Muscle layer of duodenum (tissue), 2 donors: ENCODE results near the gene ATP4A.

Experiments used
- H3K27ac ChIP-seq: one replicate; pipeline ENCODE4 v1.7.0; 2013; ENCODE audit warnings: mild to moderate bottlenecking, low read length
- H3K27me3 ChIP-seq: one replicate; pipeline ENCODE4 v1.7.0; 2013; ENCODE audit warnings: low read depth, mild to moderate bottlenecking, control low read depth, low read length
- H3K36me3 ChIP-seq, 2 donors: one replicate each; pipeline ENCODE4 v1.7.0; 2013; ENCODE audit warnings: low read length in 2 of 2, control low read depth in 1 of 2, mild to moderate bottlenecking in 1 of 2; ENCODE audit not compliant: insufficient read depth in 2 of 2, control insufficient read depth in 1 of 2
- H3K4me1 ChIP-seq, 2 donors: one replicate each; pipeline ENCODE4 v1.7.0; 2013; ENCODE audit warnings: low read length in 2 of 2, mild to moderate bottlenecking in 2 of 2, control low read depth in 1 of 2, moderate library complexity in 1 of 2; ENCODE audit not compliant: insufficient read depth in 2 of 2, control insufficient read depth in 1 of 2
- H3K4me3 ChIP-seq, 2 donors: one replicate each; pipeline ENCODE4 v1.7.0; 2013; ENCODE audit warnings: low read length in 2 of 2, low read depth in 1 of 2, mild to moderate bottlenecking in 1 of 2
- H3K9me3 ChIP-seq, 2 donors: one replicate each; pipeline ENCODE4 v1.7.0; 2013; ENCODE audit warnings: low read length in 2 of 2, control low read depth in 1 of 2, mild to moderate bottlenecking in 1 of 2; ENCODE audit not compliant: control insufficient read depth in 1 of 2
- donor health status: healthy.

ATP4A gene

GRCh38 chr19:35556846-35557538 lies 6.5 kb downstream of the ATP4A start:
- H3K27me3 ChIP-seq = peaks cover 13% of the 10 kb centered on the region
- H3K36me3 ChIP-seq = no peaks in the 10 kb centered on the region
- peaks cover 0 to 8% of the 10 kb centered on the region in 2 donors for H3K4me1 ChIP-seq
- no peaks in the 10 kb centered on the region for H3K9me3 ChIP-seq
- no peak overlapping the region for H3K27ac ChIP-seq
- H3K4me3 ChIP-seq = no peak overlapping the region

- no peaks in the 10 kb centered on the region for H3K9me3 ChIP-seq
These were observed 7.3 kb downstream of the ATP4A start for GRCh38 chr19:35556025-35556590.

DNA sequence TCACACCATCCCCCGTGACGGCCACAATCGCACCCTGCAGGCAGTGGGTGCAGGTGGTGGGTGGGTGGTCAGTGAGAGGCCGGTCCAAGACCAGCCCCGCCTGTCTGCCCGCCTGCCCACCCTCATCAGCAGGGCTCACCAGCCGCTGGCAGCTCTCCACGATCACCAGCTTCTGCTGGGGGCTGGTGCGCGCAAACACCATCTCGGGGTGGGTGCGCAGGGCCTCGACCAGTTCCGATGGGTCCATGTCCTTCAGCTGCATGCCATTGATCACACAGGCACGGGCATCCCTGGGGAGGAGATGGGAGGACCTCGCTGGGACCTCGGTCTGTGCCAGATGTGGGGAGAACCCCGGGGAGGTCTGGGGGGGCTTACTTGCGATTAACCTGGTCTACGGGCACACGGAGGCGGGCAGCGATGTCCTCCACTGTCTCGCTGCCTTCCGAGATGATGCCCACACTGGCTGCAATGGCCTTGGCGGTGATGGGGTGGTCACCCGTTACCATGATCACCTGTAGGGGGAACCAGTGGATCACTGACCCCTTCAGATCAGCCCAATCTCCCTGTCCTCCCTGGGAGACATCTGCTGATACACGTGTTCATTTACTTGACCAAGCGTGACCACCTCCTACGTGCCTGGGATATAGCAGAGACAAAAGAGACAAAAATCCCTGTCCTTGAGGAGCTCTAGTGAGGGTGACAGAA lies 8.0 kb downstream of the ATP4A start:
- Histone ChIP-seq H3K4me3 (no peak overlapping the region), H3K27me3 (peaks cover 13% of the 10 kb centered on the region), H3K36me3 (peaks cover 0 to 8% of the 10 kb centered on the region in 2 donors), H3K4me1 (peaks cover 0 to 8% of the 10 kb centered on the region in 2 donors), H3K27ac (no peak overlapping the region), H3K9me3 (no peaks in the 10 kb centered on the region)

More at GRCh38 chr19:35556025-35556590, 7.3 kb downstream of the ATP4A start:
- Histone ChIP-seq H3K4me1 (peaks cover 0 to 8% of the 10 kb centered on the region in 2 donors), H3K4me3 (no peak overlapping the region), H3K27me3 (peaks cover 13% of the 10 kb centered on the region), H3K36me3 (peaks cover 0 to 3% of the 10 kb centered on the region in 2 donors), H3K27ac (no peak overlapping the region)

DNA sequence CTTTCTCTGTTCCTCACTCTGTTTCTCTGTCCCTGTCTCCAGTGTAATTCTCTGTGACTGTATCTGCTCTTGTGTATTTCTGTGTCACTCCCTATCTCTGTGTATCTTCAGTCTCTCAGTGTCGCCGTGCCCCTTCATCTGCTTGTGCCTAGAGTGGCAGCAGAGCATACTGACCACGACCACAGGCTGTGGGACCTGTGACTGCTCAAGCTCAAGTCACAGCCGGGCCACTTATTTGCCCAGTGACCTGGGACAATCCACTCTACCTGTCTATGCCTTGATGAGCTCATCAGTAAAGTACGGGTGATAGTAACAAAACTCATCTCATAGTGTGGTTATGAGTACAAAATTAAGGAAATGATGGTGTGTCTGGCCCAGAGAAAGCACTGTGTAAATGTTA lies 9.4 kb downstream of the ATP4A start:
- no peak overlapping the region for H3K27ac ChIP-seq
- H3K4me1 ChIP-seq = peaks cover 0 to 8% of the 10 kb centered on the region in 2 donors
- H3K27me3 ChIP-seq = peaks cover 8% of the 10 kb centered on the region
- H3K9me3 ChIP-seq = no peaks in the 10 kb centered on the region
- H3K4me3 ChIP-seq = no peak overlapping the region
- H3K36me3 ChIP-seq = peaks cover 0 to 8% of the 10 kb centered on the region in 2 donors

GRCh38 chr19:35553385-35554000 lies 10.0 kb downstream of the ATP4A start:
- peaks cover 0 to 8% of the 10 kb centered on the region in 2 donors for H3K36me3 ChIP-seq
- H3K27ac ChIP-seq = no peak overlapping the region
- peaks cover 2% of the 10 kb centered on the region for H3K27me3 ChIP-seq
- peaks cover 0 to 8% of the 10 kb centered on the region in 2 donors for H3K4me1 ChIP-seq
- H3K9me3 ChIP-seq = no peaks in the 10 kb centered on the region
- H3K4me3 ChIP-seq = no peak overlapping the region

DNA sequence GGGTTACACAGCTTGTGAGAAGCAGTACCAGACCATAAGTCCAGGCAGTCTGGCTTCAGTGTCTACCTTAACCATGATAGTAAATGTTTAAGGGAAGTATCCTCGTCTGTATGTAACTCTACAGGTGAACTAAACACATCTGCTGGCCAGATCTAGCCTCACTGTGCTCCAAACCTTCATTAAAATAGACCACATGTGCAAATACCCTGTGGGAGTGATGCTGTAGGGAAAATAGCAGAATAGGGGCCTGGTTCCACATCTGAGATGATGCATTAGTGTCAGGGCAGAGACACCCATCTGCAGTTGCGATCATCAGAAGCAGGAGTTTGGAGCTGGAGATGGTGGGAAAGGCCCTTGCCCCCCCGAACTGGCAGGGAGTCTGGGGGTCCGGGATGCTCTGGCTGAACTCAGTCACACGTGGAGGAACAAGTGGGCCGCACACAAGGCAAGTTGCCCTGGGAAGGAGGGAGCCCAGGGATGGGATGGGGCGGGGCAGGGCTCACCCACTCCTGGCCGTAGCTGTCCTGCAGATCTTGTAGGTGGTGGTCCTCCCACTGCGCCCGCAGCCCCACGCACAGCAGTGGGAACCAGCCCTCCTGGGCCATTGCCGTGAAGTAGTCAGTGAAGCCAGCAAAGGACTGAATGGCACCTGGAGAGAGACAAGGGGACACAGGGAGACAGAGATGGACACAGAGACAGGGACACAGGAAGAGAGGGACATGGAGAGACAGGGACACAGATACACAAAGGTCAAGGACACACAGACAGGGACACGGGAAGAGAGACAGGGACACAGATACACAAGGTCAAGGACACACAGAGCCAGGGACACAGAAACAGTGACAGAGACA lies 10.7 kb downstream of the ATP4A start:
- H3K4me3 ChIP-seq = no peak overlapping the region

GRCh38 chr19:35551091-35551810 lies 12.2 kb downstream of the ATP4A start:
- Histone ChIP-seq H3K9me3 (no peaks in the 10 kb centered on the region), H3K27me3 (no peaks in the 10 kb centered on the region), H3K36me3 (peaks cover 0 to 17% of the 10 kb centered on the region in 2 donors), H3K4me3 (no peak overlapping the region), H3K4me1 (peaks cover 5 to 13% of the 10 kb centered on the region in 2 donors), H3K27ac (no peak overlapping the region)

More for the DNA sequence above, 10.7 kb downstream of the ATP4A start:
- Histone ChIP-seq H3K4me1 (peaks cover 0 to under 1% of the 10 kb centered on the region in 2 donors), H3K36me3 (peaks cover 0 to 8% of the 10 kb centered on the region in 2 donors), H3K27me3 (no peaks in the 10 kb centered on the region), H3K9me3 (no peaks in the 10 kb centered on the region), H3K27ac (no peak overlapping the region)

DNA sequence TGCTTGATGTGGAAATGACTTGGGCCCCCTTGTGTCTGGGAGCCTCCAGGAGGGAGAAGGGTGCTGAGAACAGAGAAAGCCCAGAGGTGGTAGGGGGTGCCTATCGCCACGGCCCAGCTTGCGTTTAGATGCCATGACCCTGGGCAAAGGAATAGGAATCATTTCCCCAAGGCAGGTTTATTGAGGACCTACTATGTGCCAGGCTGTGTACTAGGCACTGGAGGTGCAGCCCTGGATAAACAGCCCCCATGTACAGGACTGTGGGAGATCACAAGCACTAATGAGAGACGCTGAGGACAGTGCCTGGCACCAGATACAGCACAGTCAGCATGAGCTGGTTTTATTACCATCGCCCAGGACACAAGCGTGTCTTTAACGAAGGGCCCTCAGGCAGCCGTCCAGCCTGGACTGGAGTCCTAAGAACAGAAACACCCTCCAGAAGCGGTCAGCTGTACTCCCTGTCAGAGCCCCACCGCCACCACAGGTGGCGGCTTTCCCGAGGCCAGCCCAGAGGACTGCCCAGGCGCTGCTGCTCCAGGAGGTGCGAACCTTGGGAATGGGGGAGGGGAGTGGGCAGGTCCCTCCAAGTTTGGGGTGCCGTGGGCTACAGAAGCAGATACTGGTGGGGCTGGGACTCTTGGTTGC lies 13.5 kb downstream of the ATP4A start:
- no peaks in the 10 kb centered on the region for H3K27me3 ChIP-seq
- peaks cover 8 to 15% of the 10 kb centered on the region in 2 donors for H3K4me1 ChIP-seq
- H3K36me3 ChIP-seq = peaks cover 0 to 17% of the 10 kb centered on the region in 2 donors
- no peaks in the 10 kb centered on the region for H3K9me3 ChIP-seq
- no peak overlapping the region for H3K4me3 ChIP-seq
- no peak overlapping the region for H3K27ac ChIP-seq

GRCh38 chr19:35549174-35549788 lies 14.2 kb downstream of the ATP4A start:
- Histone ChIP-seq H3K27me3 (no peaks in the 10 kb centered on the region), H3K9me3 (no peaks in the 10 kb centered on the region), H3K4me1 (peaks cover 11 to 22% of the 10 kb centered on the region in 2 donors), H3K36me3 (peaks cover 0 to 17% of the 10 kb centered on the region in 2 donors), H3K4me3 (no peak overlapping the region), H3K27ac (no peak overlapping the region)
